Cerebellar nuclear complex (tissue), 1 donor: ENCODE results near the gene WSCD2.
A peak's percentile ranks its signal among the peaks of the same experiment; 100 is the strongest.

Experiments used
- DNase-seq, 2 experiments: peaks; one replicate each; lab custom pipeline; 2025; lab: John Stamatoyannopoulos, UW

WSCD2 gene

GRCh38 chr12:108269224-108269623 is 140.1 kb downstream of the WSCD2 start:
- no peak for DNase-seq

GRCh38 chr12:108270035-108270848 is 141.2 kb downstream of the WSCD2 start:
- DNase-seq: peak in 1 of 2 experiments; percentile 38

GRCh38 chr12:108270849-108271143 is 141.7 kb downstream of the WSCD2 start:
- no peak for DNase-seq

- no peak for DNase-seq
Observed at GRCh38 chr12:108271951-108272872, 143.1 kb downstream of the WSCD2 start.

- DNase-seq: no peak
Observed at GRCh38 chr12:108273217-108273616, 144.1 kb downstream of the WSCD2 start.

- DNase-seq: no peak
Observed at GRCh38 chr12:108277613-108278012, 148.5 kb downstream of the WSCD2 start.

GRCh38 chr12:108282160-108282559 is 153.1 kb downstream of the WSCD2 start:
- DNase-seq: no peak

- no peak for DNase-seq
Observed at GRCh38 chr12:108282676-108283075, 153.6 kb downstream of the WSCD2 start.

GRCh38 chr12:108284163-108284562 is 155.1 kb downstream of the WSCD2 start:
- DNase-seq: no peak

GRCh38 chr12:108285016-108285415 is 155.9 kb downstream of the WSCD2 start:
- no peak for DNase-seq

GRCh38 chr12:108287227-108287626 is 158.1 kb downstream of the WSCD2 start:
- no peak for DNase-seq

GRCh38 chr12:108289350-108290161 is 160.5 kb downstream of the WSCD2 start:
- peak in 1 of 2 experiments; percentile 39 for DNase-seq

GRCh38 chr12:108295641-108296040 is 166.6 kb downstream of the WSCD2 start:
- no peak for DNase-seq

GRCh38 chr12:108296945-108297344 is 167.9 kb downstream of the WSCD2 start:
- DNase-seq: no peak

GRCh38 chr12:108297424-108297823 is 168.3 kb downstream of the WSCD2 start:
- DNase-seq: no peak

- no peak for DNase-seq
Observed at GRCh38 chr12:108297895-108298760, 169.0 kb downstream of the WSCD2 start.

GRCh38 chr12:108298761-108299275 is 169.7 kb downstream of the WSCD2 start:
- DNase-seq: peak in 1 of 2 experiments; percentile 18

GRCh38 chr12:108299516-108299915 is 170.4 kb downstream of the WSCD2 start:
- no peak for DNase-seq
